Kidney epithelial cell (primary cell): Measurements from ENCODE around the gene FRMPD2. TPM values are rescaled to one million over a fixed set of nuclear protein-coding genes. Genes with fewer than 3 reads are reported as not detected.
A peak's percentile ranks its signal among the peaks of the same experiment; 100 is the strongest.

Source experiments
- DNase-seq: peaks from one replicate; pipeline ENCODE4 v3.0.0-alpha.2; 2010; ENCODE audit warnings: low read depth
- H3K27me3 ChIP-seq: 2 replicates; pipeline ENCODE4 v1.6.0; 2011; ENCODE audit warnings: low read length; ENCODE audit not compliant: control insufficient read depth, insufficient read depth
- H3K36me3 ChIP-seq: 2 replicates; pipeline ENCODE4 v1.5.1; 2011; ENCODE audit warnings: low read length; ENCODE audit not compliant: control insufficient read depth, insufficient read depth
- H3K4me3 ChIP-seq: 2 replicates; pipeline ENCODE4 v1.5.1; 2011; ENCODE audit warnings: low read depth, mild to moderate bottlenecking, control low read depth, low read length
- CTCF ChIP-seq: IDR thresholded peaks from 2 replicates; pipeline ENCODE4 v1.5.1; 2011; ENCODE audit warnings: mild to moderate bottlenecking, moderate library complexity, low read length, control low read depth, inconsistent platforms; ENCODE audit not compliant: insufficient read depth, poor library complexity, severe bottlenecking
- total RNA-seq: library from RNA; depleted of rRNA; stranded (reverse); fragments of >200 nt; gene quantifications from 2 replicates; pipeline ENCODE4 v1.2.3, GENCODE V29; 2015

Gene FRMPD2
- total RNA-seq, 1 donor from 2014 or later = 0.42 TPM

DNA sequence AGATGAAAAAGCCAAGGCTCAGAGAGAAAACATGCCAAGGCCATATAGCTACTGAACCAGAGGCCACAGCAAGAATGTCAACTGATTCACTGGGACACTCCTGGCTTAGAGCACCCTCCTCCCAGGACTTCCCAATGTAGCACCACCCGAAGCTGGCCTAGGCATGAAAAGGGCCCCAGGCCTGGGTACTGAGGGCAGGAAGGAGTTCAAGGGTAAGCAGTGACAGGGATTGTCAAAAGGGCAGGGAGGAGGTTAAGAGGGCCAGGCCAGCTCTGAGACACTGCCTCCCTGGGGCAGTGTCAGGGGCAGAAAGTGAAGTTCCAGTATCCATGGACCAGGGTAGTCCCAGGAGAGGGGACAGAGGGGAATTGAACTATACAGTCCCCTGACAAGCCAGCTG, 57.8 kb downstream of the FRMPD2 start:
- peaks cover 3% of the 10 kb centered on the region for H3K27me3 ChIP-seq
- H3K36me3 ChIP-seq = no peaks in the 10 kb centered on the region
- DNase-seq = no peak
- TF ChIP-seq CTCF = no peak
- H3K4me3 ChIP-seq = no peak overlapping the region

GRCh38 chr10:48216204-48216505, 58.3 kb downstream of the FRMPD2 start:
- TF ChIP-seq CTCF = no peak
- H3K36me3 ChIP-seq = no peaks in the 10 kb centered on the region
- DNase-seq = no peak
- H3K4me3 ChIP-seq = no peak overlapping the region
- H3K27me3 ChIP-seq = peaks cover 4% of the 10 kb centered on the region

DNA sequence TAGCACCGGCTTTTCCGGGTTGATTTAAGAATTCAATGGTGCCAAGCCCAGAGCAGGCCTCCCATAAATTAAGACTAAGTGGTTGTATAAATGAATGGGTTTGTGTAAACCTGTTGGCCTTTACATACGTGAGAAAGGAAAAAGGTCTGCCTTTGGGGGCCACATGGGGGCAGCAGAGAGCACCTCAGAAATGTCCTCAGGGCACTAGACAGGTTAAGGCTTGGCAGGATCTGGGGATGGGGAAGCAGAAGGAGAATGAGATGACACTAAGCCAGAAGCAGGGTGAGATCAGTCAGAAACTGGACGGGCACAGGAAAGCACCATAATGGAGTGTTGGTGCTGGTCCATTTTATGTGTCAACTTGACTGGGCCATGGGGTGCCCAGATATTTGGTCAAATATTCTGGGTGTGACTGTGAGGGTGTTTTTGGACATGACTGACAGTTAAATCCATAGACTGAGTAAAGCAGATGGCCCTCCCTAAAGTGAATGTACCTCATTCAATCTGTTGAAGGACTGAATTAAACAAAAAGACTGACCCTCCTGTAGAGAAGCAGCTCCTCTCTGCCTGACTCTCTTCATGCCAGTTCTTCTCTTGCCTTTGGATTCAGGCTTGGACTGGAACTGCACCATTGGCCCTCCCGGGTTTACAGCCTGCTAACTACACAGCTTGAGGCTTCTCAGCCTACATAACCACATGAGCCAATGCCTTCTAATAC, 58.9 kb downstream of the FRMPD2 start:
- DNase-seq = no peak
- Histone ChIP-seq H3K4me3 (no peak overlapping the region), H3K27me3 (peaks cover 6% of the 10 kb centered on the region), H3K36me3 (no peaks in the 10 kb centered on the region)
- peak; percentile 83 for TF ChIP-seq CTCF

- no peak overlapping the region for H3K4me3 ChIP-seq
- no peak for TF ChIP-seq CTCF
- H3K27me3 ChIP-seq = peaks cover 6% of the 10 kb centered on the region
- no peak for DNase-seq
- H3K36me3 ChIP-seq = no peaks in the 10 kb centered on the region
These were observed 59.6 kb downstream of the FRMPD2 start for GRCh38 chr10:48214716-48215485.

- H3K36me3 ChIP-seq = no peaks in the 10 kb centered on the region
- no peak overlapping the region for H3K4me3 ChIP-seq
- no peak for DNase-seq
- TF ChIP-seq CTCF = no peak
- peaks cover 6% of the 10 kb centered on the region for H3K27me3 ChIP-seq
These were observed 61.4 kb downstream of the FRMPD2 start for GRCh38 chr10:48213047-48213446.
